Astrocyte of the spinal cord (primary cell): ENCODE results near the gene ASPSCR1.
A peak's percentile ranks its signal among the peaks of the same experiment; 100 is the strongest.

ENCODE experiments used
- DNase-seq: peaks from one replicate; pipeline ENCODE4 v3.0.0; 2011; ENCODE audit warnings: low read depth, low spot score
- H3K4me3 ChIP-seq: 2 replicates; pipeline ENCODE4 v1.5.1; 2011; ENCODE audit warnings: low read depth, mild to moderate bottlenecking, low read length, moderate library complexity
- in situ Hi-C: cut with HindIII; loops from 2 replicates; pipeline ENCODE4 v1.10.0; 2017; ENCODE audit warnings: low sequenced_read_pairs
- TF ChIP-seq, protein P1 (sequence below): IDR thresholded peaks from 2 replicates; pipeline ENCODE4 v1.5.1; 2012; ENCODE audit warnings: low read depth, mild to moderate bottlenecking, low read length, inconsistent platforms

ASPSCR1 gene

DNA sequence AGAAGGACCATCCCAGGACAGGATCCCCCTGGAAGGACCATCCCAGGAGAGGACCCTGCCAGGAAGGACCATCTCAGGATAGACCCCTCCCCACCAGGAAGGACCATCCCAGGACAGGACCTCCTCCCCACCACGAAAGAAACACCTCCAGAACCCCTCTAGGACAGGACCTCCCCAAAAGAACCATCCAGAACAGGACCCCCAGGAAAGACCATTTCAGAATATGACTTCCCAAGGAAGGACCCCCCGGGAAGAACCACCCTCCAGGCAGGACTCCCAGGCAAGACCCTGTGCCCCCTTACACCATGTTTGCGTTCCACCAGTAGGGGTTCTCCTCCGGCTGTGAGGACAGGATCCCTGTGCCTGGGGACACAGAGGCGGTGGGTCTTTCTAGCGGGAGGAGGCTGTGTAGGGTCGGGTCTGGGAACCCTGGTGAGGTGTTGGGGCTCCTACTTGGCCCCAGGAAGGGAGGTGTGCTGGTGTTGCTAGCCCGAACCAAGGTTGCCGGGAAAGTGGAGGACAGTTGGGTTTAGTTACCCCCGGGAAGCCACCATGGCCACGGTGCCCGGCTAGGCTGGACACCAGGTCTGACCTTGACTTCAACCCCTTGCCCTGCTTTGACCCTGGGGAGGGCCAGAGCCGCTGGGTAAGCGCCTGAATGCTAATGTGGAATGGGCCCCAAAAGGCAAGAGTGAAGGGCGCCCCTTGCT lies 18.6 kb upstream of the ASPSCR1 start:
- TF ChIP-seq, protein P1, sequence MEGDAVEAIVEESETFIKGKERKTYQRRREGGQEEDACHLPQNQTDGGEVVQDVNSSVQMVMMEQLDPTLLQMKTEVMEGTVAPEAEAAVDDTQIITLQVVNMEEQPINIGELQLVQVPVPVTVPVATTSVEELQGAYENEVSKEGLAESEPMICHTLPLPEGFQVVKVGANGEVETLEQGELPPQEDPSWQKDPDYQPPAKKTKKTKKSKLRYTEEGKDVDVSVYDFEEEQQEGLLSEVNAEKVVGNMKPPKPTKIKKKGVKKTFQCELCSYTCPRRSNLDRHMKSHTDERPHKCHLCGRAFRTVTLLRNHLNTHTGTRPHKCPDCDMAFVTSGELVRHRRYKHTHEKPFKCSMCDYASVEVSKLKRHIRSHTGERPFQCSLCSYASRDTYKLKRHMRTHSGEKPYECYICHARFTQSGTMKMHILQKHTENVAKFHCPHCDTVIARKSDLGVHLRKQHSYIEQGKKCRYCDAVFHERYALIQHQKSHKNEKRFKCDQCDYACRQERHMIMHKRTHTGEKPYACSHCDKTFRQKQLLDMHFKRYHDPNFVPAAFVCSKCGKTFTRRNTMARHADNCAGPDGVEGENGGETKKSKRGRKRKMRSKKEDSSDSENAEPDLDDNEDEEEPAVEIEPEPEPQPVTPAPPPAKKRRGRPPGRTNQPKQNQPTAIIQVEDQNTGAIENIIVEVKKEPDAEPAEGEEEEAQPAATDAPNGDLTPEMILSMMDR: no peak
- no peak overlapping the region for H3K4me3 ChIP-seq
- no peak for DNase-seq
- in situ Hi-C loops: no loop called here

DNA sequence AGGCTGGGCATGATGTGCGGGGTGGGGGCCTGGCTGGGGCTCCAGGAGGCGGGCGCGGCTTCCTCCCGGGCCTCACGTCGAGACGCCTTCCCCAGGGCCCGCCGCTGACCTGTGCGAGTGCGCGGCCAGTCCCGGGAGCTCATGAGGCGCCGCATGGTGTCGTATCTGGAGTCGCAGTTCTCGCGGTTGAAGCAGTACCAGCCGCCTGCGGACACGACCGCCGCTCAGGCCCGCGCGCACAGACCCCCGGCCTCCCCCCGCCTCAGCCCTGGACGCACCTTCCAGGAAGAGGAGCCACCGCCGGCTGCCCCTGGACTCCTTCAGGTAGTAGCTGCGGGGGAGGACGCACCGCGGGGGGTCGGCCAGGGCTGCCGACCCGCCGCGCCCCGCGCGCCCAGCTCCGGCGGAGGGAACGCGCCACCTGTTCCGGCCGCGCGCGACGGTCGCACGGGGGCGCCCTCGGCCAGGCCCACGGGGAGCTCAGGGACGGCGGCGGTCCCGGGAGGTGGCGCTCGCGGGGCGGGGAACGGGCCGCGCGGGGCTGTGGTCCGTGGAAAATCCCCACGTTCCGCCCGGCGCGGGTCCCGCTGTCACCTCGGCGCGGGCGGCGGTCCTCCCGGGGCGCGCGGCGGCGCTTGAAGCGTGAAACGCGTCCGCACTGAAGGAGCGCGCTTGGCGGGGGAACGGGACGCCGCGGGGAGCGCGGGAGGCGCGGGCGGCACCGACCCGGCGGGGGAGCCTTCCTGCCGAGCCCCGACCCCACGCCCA lies 17.9 kb upstream of the ASPSCR1 start:
- in situ Hi-C loops: no loop called here
- no peak overlapping the region for H3K4me3 ChIP-seq
- TF ChIP-seq, protein P1: peak; percentile 55
- DNase-seq: no peak

DNA sequence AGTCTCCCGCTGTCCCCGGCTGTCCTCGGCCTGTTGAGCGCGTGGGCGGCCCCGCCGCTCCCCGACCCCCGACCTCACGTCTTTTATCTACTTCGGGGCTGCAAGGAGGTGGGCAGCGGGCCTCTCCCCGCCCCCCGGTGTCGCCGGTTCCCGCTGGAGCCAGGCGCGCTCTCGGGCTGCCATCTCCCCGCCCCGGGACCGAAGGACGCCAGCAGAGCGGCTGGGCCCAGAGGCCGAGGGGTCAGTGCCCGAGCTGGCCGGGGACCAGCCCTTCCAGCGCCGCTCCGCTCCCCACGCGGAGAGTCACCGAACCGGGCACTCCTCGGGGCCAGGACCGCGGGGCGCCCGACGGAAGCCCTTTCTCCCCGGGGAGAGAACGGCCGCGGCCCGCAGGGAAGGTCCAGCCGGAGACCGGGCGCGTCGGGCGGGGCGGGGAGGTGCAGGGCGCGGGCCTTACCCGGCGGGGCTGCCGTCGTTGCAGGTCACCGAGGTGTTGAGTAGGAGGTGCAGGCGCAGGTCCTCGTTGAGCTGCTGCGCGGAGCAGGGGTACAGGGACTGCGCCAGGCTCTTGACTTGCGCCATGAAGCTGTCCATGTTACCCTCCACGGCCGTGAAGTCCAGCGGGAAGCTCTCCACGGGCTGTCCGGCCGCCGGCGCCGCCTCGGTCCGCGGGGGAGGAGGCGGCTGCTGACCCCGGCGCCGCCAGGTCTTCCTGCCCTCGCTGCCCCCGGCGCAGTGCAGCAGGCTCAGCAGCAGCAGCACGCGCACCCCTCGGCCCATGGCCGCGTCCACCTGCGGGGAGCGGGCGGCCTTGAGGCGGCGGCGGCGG lies 17.1 kb upstream of the ASPSCR1 start:
- no peak for DNase-seq
- H3K4me3 ChIP-seq: no peak overlapping the region
- TF ChIP-seq, protein P1: no peak
- in situ Hi-C loops: no loop called here

DNA sequence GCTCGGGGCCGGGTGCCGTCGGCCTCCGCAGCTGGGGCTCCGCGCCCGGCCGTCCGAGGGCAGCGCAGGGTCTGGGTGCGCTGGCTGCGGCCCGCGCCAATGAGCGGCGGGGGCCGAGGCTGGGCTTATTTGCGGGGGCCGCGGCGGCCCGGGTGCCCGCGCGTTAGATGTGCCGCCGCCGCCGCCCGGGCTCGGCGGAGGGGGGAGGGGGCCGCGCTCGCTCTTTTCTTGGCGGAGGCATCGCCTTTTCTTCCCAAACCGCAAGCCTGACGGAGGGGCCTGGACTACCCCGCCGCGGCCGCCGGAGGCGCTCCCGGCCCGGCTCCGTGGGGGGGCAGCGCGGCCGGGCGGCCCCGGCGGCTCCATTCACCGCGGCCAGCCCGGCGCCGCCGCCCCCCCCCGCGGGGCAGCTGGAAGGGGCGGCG lies 16.3 kb upstream of the ASPSCR1 start, which contains the start of gene NOTUM:
NOTUM (minus strand) TSS at position 101 of the 425 bp plus-strand sequence. CDS start 278 bp downstream, outside the sequence.
- in situ Hi-C loops: no loop called here
- DNase-seq: no peak
- no peak within 1 kb of the TSS for H3K4me3 ChIP-seq
- TF ChIP-seq, protein P1: peak; percentile 25

DNA sequence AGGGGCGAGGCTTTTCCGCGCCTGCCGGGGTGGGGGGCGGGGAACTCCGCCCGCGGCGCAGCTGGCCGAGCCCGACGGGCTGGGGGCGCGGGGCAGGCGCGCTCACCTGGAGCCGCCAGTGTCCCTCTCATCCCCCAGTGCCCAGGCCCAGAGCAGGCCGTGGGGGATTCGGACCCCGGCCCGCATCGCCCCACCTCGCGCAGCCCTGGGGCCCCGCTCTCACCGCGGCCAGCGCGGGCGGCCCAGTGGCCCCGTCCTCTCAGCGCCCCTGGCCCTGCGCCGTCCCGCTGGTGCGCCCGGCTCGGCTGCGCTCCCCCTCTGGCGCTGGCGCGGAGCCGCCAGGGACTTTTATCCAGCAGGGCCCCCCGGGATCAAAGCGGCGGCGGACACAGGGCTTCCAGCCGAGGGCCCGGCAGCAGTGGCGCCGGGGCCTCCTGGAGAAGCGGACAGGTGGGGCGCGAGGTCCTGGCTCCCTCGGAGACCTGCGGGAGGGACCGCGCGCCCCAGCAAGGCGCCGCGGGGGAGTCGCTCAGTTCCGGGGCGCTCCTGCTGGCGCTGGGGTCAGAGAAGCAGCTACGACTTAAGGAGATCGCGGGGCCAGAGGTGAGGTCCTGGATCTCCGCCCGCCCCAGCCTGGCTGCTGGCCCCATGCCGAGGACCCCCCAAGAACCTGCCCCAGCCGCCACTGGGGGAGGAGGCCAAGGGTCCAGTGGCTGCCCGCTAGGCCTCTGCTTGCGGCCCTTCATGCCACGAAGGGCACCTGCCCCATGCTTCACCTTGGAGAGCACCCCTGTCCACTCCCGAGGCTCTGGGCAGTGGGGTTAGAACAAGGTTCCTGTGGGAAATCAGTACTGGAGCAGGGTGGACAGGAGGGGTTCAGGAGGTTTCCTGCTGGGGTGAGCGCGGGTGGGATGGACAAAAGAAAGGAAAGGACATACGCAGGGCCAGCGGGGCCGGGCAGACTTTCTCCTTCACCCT lies 15.6 kb upstream of the ASPSCR1 start:
- in situ Hi-C loops: no loop called here
- DNase-seq: no peak
- TF ChIP-seq, protein P1: no peak
- H3K4me3 ChIP-seq: no peak overlapping the region
